DND-41 (cell line): ENCODE measurements around the gene RXRB.

ENCODE experiments used
- EZH2 ChIP-seq: IDR thresholded peaks from 3 replicates; pipeline ENCODE4 v1.6.1; 2012; ENCODE audit warnings: borderline replicate concordance, low read depth, mild to moderate bottlenecking, moderate library complexity, low read length, inconsistent platforms; ENCODE audit not compliant: severe bottlenecking
- TF ChIP-seq, protein P1 (sequence below): IDR thresholded peaks from 2 replicates; pipeline ENCODE4 v1.5.1; 2012; ENCODE audit warnings: borderline replicate concordance, low read length, moderate library complexity, mild to moderate bottlenecking; ENCODE audit not compliant: poor library complexity, severe bottlenecking; ENCODE audit errors: extremely low read depth

DNA sequence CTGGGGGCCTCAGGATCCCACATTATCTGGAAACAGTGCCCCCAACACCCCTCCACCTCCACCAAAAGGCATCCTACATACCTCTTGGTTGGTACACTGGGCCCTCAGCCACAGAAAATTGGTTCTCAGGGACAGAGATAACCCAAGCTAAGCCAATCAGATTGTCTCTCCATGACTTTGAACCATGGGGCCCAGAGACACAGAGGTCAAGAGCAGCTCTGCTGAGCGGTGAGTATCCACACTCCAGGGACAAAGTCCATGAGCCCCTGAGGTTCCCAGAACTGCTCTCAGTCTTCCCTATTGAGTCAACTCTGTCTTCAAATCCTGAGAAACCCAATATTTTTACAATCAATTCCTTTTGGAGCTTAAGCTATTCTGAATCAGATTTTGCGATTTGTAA, 43.5 kb downstream of the RXRB start:
- TF ChIP-seq, protein P1, sequence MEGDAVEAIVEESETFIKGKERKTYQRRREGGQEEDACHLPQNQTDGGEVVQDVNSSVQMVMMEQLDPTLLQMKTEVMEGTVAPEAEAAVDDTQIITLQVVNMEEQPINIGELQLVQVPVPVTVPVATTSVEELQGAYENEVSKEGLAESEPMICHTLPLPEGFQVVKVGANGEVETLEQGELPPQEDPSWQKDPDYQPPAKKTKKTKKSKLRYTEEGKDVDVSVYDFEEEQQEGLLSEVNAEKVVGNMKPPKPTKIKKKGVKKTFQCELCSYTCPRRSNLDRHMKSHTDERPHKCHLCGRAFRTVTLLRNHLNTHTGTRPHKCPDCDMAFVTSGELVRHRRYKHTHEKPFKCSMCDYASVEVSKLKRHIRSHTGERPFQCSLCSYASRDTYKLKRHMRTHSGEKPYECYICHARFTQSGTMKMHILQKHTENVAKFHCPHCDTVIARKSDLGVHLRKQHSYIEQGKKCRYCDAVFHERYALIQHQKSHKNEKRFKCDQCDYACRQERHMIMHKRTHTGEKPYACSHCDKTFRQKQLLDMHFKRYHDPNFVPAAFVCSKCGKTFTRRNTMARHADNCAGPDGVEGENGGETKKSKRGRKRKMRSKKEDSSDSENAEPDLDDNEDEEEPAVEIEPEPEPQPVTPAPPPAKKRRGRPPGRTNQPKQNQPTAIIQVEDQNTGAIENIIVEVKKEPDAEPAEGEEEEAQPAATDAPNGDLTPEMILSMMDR: no peak
- TF ChIP-seq EZH2: no peak
